Measurements from ENCODE around the gene UBTD2. TPM values are rescaled to one million over a fixed set of nuclear protein-coding genes. Genes with fewer than 3 reads are reported as not detected.
"Not testable (repeated sequence)": the region's sequence is repeated elsewhere in the genome, so short reads cannot be mapped to it uniquely, and the experiment has no call there.

The UBTD2 gene
- total and polyA plus RNA-seq, 2 donors from 2014 or later: 12.9 to 17.8 TPM

DNA sequence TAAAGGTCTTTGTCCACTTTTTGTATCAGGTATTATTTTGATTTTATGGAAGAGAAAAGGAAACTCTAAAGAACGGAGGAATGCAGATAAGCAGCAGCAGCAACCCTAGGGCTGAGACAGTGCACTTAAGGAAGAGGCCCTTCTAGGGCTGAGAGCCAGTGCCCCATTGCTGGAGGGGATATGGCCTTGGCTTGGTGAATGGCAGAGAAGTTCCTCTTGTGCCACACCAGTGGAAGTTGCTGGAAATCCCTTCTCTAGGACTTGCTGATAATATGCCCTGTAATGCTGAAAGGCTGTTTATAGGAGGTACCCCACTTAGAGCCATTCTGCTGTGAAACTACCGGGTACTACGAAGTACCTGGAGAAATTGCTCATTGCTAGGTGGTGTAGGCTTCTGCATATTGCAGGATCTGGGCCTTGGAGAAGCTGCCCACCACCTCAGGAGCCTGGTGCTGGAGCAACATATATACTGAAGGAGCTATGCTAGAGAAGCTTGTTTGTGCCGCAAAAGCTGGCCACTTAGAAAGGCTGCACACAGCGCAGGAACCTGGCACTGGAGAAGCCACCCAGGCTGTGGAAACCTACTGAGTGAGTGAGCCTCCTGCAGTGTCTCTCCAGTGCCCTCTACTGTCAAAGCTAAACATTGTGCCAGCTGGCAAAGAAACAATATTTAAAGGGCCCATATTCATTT is 9.6 kb upstream of the UBTD2 start:
- DNase-seq (peak in 4 of 5 donors; percentile 74 to 85 (median 80)), FAIRE-seq (peak; percentile 53)
- Histone ChIP-seq H3K9ac (ENCODE audit: low read length in 3 of 3) (no peak overlapping the region), H3K27ac (ENCODE audit: low read depth in 2 of 2, low read length in 2 of 2) (no peak overlapping the region), H3K4me3 (ENCODE audit: low read length in 3 of 3) (no peak overlapping the region), H3K27me3 (ENCODE audit: control insufficient read depth, insufficient read depth, low read length) (no peaks in the 10 kb centered on the region), H3K4me1 (ENCODE audit: control insufficient read depth in 2 of 3, insufficient read depth in 2 of 3, low read depth in 1 of 3, low read length in 3 of 3) (peaks cover 0 to 2% (median 0%) of the 10 kb centered on the region in 3 donors), H3K9me3 (ENCODE audit: control insufficient read depth in 2 of 3, insufficient read depth in 1 of 3, low read length in 3 of 3) (no peaks in the 10 kb centered on the region), H3K36me3 (ENCODE audit: control insufficient read depth in 2 of 3, insufficient read depth in 3 of 3, low read length in 3 of 3) (no peaks in the 10 kb centered on the region)
- intact Hi-C loops (cut with DNase I): no loop called here
- TF ChIP-seq, protein P1, sequence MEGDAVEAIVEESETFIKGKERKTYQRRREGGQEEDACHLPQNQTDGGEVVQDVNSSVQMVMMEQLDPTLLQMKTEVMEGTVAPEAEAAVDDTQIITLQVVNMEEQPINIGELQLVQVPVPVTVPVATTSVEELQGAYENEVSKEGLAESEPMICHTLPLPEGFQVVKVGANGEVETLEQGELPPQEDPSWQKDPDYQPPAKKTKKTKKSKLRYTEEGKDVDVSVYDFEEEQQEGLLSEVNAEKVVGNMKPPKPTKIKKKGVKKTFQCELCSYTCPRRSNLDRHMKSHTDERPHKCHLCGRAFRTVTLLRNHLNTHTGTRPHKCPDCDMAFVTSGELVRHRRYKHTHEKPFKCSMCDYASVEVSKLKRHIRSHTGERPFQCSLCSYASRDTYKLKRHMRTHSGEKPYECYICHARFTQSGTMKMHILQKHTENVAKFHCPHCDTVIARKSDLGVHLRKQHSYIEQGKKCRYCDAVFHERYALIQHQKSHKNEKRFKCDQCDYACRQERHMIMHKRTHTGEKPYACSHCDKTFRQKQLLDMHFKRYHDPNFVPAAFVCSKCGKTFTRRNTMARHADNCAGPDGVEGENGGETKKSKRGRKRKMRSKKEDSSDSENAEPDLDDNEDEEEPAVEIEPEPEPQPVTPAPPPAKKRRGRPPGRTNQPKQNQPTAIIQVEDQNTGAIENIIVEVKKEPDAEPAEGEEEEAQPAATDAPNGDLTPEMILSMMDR (IDR thresholded peaks at IDR 0.05; ENCODE audit: borderline replicate concordance, extremely low read depth, insufficient read depth): peak; percentile 92

DNA sequence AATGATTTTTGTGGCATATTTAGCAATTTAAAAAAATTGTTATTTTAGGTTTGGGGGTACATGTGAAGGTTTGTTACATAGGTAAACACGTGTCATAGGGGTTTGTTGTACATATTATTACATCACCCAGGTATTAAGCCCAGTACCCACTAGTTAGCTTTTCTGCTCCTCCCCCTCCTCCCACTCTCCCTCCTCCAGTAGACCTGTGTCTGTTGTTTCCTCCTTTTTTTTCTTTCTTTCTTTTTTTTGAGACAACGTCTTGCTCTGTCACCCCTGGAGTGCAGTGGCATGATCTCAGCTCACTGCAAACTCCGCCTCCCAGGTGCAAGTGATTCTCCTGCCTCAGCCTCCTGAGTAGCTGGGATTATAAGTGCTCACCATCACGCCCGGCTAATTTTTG is 8.3 kb upstream of the UBTD2 start:
- H3K4me3 ChIP-seq (ENCODE audit: low read length in 3 of 3); H3K36me3 ChIP-seq (ENCODE audit: control insufficient read depth in 2 of 3, insufficient read depth in 3 of 3, low read length in 3 of 3); FAIRE-seq: not testable (repeated sequence)

DNA sequence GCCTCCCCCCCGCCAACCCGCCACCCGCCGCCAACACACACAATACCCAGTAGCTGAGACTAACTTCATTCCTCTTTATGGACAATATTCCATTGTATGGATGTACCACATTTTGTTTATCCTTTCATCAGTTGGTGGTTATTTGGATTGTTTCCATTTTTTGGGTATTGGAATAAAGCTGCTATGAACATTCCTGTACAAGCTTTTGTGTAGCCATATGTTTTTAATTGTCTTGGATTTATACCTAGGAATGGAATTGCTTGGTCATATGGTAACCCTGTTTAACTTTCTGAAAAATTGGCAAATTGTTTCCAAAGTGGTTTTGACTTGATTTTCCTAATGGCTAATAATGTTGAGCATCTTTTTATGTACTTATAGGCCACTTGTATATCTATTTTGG is 4.9 kb upstream of the UBTD2 start:
- H3K9me3 ChIP-seq (ENCODE audit: control insufficient read depth in 2 of 3, insufficient read depth in 1 of 3, low read length in 3 of 3): no peaks in the 10 kb centered on the region
- FAIRE-seq (no peak), DNase-seq (no peak)
- no peak overlapping the region for H3K9ac ChIP-seq (ENCODE audit: low read length in 3 of 3)
- no peaks in the 10 kb centered on the region for H3K27me3 ChIP-seq (ENCODE audit: control insufficient read depth, insufficient read depth, low read length)
- H3K4me1 ChIP-seq (ENCODE audit: control insufficient read depth in 2 of 3, insufficient read depth in 2 of 3, low read depth in 1 of 3, low read length in 3 of 3): peaks cover 0 to 3% (median 2%) of the 10 kb centered on the region in 3 donors
- H3K27ac ChIP-seq (ENCODE audit: low read depth in 2 of 2, low read length in 2 of 2): no peak overlapping the region
- H3K36me3 ChIP-seq (ENCODE audit: control insufficient read depth in 2 of 3, insufficient read depth in 3 of 3, low read length in 3 of 3): no peaks in the 10 kb centered on the region
- intact Hi-C loops (cut with DNase I): no loop called here
- no peak overlapping the region for H3K4me3 ChIP-seq (ENCODE audit: low read length in 3 of 3)
- TF ChIP-seq, protein P1 (IDR thresholded peaks at IDR 0.05; ENCODE audit: borderline replicate concordance, extremely low read depth, insufficient read depth): no peak

More for the DNA sequence above, 8.3 kb upstream of the UBTD2 start:
- intact Hi-C loops (cut with DNase I); H3K27ac ChIP-seq (ENCODE audit: low read depth in 2 of 2, low read length in 2 of 2); DNase-seq; H3K9me3 ChIP-seq (ENCODE audit: control insufficient read depth in 2 of 3, insufficient read depth in 1 of 3, low read length in 3 of 3); H3K27me3 ChIP-seq (ENCODE audit: control insufficient read depth, insufficient read depth, low read length); H3K9ac ChIP-seq (ENCODE audit: low read length in 3 of 3); H3K4me1 ChIP-seq (ENCODE audit: control insufficient read depth in 2 of 3, insufficient read depth in 2 of 3, low read depth in 1 of 3, low read length in 3 of 3): not testable (repeated sequence)

DNA sequence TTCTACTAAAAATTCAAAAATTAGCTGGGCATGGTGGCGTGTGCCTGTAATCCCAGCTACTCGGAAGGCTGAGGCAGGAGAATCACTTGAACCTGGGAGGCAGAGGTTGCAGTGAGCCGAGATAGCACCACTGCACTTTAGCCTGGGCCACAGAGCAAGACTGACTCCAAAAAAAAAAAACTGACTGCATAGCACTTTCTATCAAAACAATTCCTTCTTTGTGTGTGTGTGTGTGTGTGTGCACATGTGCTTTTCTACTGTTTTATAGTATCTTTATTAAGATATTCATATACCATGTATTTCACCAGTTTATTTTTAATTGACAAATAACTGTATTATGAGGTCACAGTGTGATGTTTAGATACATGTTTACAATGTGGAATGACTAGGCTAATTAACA is 3.6 kb upstream of the UBTD2 start:
- H3K27ac ChIP-seq (ENCODE audit: low read depth in 2 of 2, low read length in 2 of 2); H3K36me3 ChIP-seq (ENCODE audit: control insufficient read depth in 2 of 3, insufficient read depth in 3 of 3, low read length in 3 of 3); H3K27me3 ChIP-seq (ENCODE audit: control insufficient read depth, insufficient read depth, low read length); DNase-seq; intact Hi-C loops (cut with DNase I); H3K9ac ChIP-seq (ENCODE audit: low read length in 3 of 3); FAIRE-seq; H3K9me3 ChIP-seq (ENCODE audit: control insufficient read depth in 2 of 3, insufficient read depth in 1 of 3, low read length in 3 of 3); H3K4me3 ChIP-seq (ENCODE audit: low read length in 3 of 3); H3K4me1 ChIP-seq (ENCODE audit: control insufficient read depth in 2 of 3, insufficient read depth in 2 of 3, low read depth in 1 of 3, low read length in 3 of 3): not testable (repeated sequence)

Measured in kidney (tissue), 14 donors.